ENCODE data around the gene ALKBH6. TPM values are rescaled to one million over a fixed set of nuclear protein-coding genes. Genes with fewer than 3 reads are reported as not detected.

ALKBH6 gene
- total and polyA plus RNA-seq, 2 experiments from 2014 or later, result 24.1 to 31.1 TPM

GRCh38 chr19:36032251-36033104, 18.5 kb upstream of the ALKBH6 start, which contains the start of gene CLIP3:
CLIP3 (minus strand) TSS chr19:36032873; CDS start chr19:36032357, 516 bp downstream.
- H3K79me2 ChIP-seq, result peaks cover 2% of the 10 kb centered on the region
- H3K27me3 ChIP-seq, result no peaks in the 10 kb centered on the region
- no peaks in the 10 kb centered on the region for H3K36me3 ChIP-seq (replicated peaks; ENCODE audit: insufficient read depth, low read depth)
- peak within 1 kb of the TSS; percentile 94 for H3K4me3 ChIP-seq
- H4K20me1 ChIP-seq (ENCODE audit: insufficient read depth, poor library complexity, severe bottlenecking), result no peaks in the 10 kb centered on the region
- WGBS (ENCODE audit: low lambda C conversion rate, missing lambda C conversion rate), result 7% methylated on average over 10 of the region's 51 CpGs
- no peak for TF ChIP-seq EZH2 (IDR thresholded peaks at IDR 0.05; ENCODE audit: borderline replicate concordance)
- TF ChIP-seq, protein P1, sequence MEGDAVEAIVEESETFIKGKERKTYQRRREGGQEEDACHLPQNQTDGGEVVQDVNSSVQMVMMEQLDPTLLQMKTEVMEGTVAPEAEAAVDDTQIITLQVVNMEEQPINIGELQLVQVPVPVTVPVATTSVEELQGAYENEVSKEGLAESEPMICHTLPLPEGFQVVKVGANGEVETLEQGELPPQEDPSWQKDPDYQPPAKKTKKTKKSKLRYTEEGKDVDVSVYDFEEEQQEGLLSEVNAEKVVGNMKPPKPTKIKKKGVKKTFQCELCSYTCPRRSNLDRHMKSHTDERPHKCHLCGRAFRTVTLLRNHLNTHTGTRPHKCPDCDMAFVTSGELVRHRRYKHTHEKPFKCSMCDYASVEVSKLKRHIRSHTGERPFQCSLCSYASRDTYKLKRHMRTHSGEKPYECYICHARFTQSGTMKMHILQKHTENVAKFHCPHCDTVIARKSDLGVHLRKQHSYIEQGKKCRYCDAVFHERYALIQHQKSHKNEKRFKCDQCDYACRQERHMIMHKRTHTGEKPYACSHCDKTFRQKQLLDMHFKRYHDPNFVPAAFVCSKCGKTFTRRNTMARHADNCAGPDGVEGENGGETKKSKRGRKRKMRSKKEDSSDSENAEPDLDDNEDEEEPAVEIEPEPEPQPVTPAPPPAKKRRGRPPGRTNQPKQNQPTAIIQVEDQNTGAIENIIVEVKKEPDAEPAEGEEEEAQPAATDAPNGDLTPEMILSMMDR (IDR thresholded peaks at IDR 0.05; ENCODE audit: poor library complexity), result no peak
- TF ChIP-seq EZH2phosphoT487 (IDR thresholded peaks at IDR 0.05; ENCODE audit: low read depth, severe bottlenecking, unreplicated experiment), result no peak
- H3K4me2 ChIP-seq, result peak within 1 kb of the TSS; percentile 87
- H3K9me3 ChIP-seq (ENCODE audit: low read depth), result no peaks in the 10 kb centered on the region
- H3K4me1 ChIP-seq (ENCODE audit: insufficient read depth), result peaks cover 3% of the 10 kb centered on the region
- H3K27ac ChIP-seq, result peak within 1 kb of the TSS; percentile 22
- peak within 1 kb of the TSS; percentile 75 for H2AFZ ChIP-seq
- peak; percentile 79 for DNase-seq (ENCODE audit: low spot score)
- no peaks in the 10 kb centered on the region for H3K9me2 ChIP-seq (replicated peaks; ENCODE audit: insufficient read depth)

- H3K4me2 ChIP-seq, result peak overlapping the region; percentile 87
- TF ChIP-seq EZH2 (IDR thresholded peaks at IDR 0.05; ENCODE audit: borderline replicate concordance), result no peak
- TF ChIP-seq, protein P1 (IDR thresholded peaks at IDR 0.05; ENCODE audit: poor library complexity), result no peak
- TF ChIP-seq EZH2phosphoT487 (IDR thresholded peaks at IDR 0.05; ENCODE audit: low read depth, severe bottlenecking, unreplicated experiment), result no peak
- DNase-seq (ENCODE audit: low spot score), result no peak
Observed at GRCh38 chr19:36031308-36031707, 17.3 kb upstream of the ALKBH6 start.

GRCh38 chr19:36030264-36031148, 16.5 kb upstream of the ALKBH6 start:
- peak overlapping the region; percentile 87 for H3K4me2 ChIP-seq
- no peaks in the 10 kb centered on the region for H3K9me3 ChIP-seq (ENCODE audit: low read depth)
- H3K27ac ChIP-seq, result no peak overlapping the region
- H3K79me2 ChIP-seq, result peaks cover 2% of the 10 kb centered on the region
- H4K20me1 ChIP-seq (ENCODE audit: insufficient read depth, poor library complexity, severe bottlenecking), result no peaks in the 10 kb centered on the region
- no peaks in the 10 kb centered on the region for H3K27me3 ChIP-seq
- TF ChIP-seq EZH2 (IDR thresholded peaks at IDR 0.05; ENCODE audit: borderline replicate concordance) (no peak), EZH2phosphoT487 (IDR thresholded peaks at IDR 0.05; ENCODE audit: low read depth, severe bottlenecking, unreplicated experiment) (no peak)
- TF ChIP-seq, protein P1 (IDR thresholded peaks at IDR 0.05; ENCODE audit: poor library complexity), result no peak
- peaks cover 3% of the 10 kb centered on the region for H3K4me1 ChIP-seq (ENCODE audit: insufficient read depth)
- H2AFZ ChIP-seq, result no peak overlapping the region
- 95% methylated on average over 8 of the region's 8 CpGs for WGBS (ENCODE audit: low lambda C conversion rate, missing lambda C conversion rate)
- DNase-seq (ENCODE audit: low spot score), result no peak
- H3K4me3 ChIP-seq, result no peak overlapping the region
- no peaks in the 10 kb centered on the region for H3K9me2 ChIP-seq (replicated peaks; ENCODE audit: insufficient read depth)
- H3K36me3 ChIP-seq (replicated peaks; ENCODE audit: insufficient read depth, low read depth), result no peaks in the 10 kb centered on the region

More at GRCh38 chr19:36031308-36031707, 17.3 kb upstream of the ALKBH6 start:
- H3K27ac ChIP-seq, result no peak overlapping the region
- H3K4me3 ChIP-seq, result no peak overlapping the region
- H3K36me3 ChIP-seq (replicated peaks; ENCODE audit: insufficient read depth, low read depth), result no peaks in the 10 kb centered on the region
- H3K4me1 ChIP-seq (ENCODE audit: insufficient read depth), result peaks cover 3% of the 10 kb centered on the region
- H3K9me3 ChIP-seq (ENCODE audit: low read depth), result no peaks in the 10 kb centered on the region
- H2AFZ ChIP-seq, result no peak overlapping the region
- no peaks in the 10 kb centered on the region for H3K27me3 ChIP-seq
- no peaks in the 10 kb centered on the region for H3K9me2 ChIP-seq (replicated peaks; ENCODE audit: insufficient read depth)
- 84% methylated on average over 6 of the region's 6 CpGs for WGBS (ENCODE audit: low lambda C conversion rate, missing lambda C conversion rate)
- peaks cover 2% of the 10 kb centered on the region for H3K79me2 ChIP-seq
- H4K20me1 ChIP-seq (ENCODE audit: insufficient read depth, poor library complexity, severe bottlenecking), result no peaks in the 10 kb centered on the region
